GM13976 (cell line): ENCODE data around the gene GDE1.

Experiments
- DNase-seq: peaks from one replicate; pipeline ENCODE4 v3.0.0; 2012; ENCODE audit warnings: low spot score
- in situ Hi-C: fragments of 300-500 bp; cut with MboI; formaldehyde crosslinking; loops from one replicate; pipeline ENCODE4 v1.12.0; 2022; ENCODE audit warnings: low sequenced_read_pairs, mixed read lengths, inconsistent platforms; ENCODE audit not compliant: unreplicated experiment
- TF ChIP-seq, protein P1 (sequence below): IDR thresholded peaks from 2 replicates; pipeline ENCODE4 v1.5.1; 2012; ENCODE audit warnings: borderline replicate concordance, mild to moderate bottlenecking; ENCODE audit not compliant: insufficient read depth; ENCODE audit errors: extremely low read depth, missing control alignments, control extremely low read depth

GDE1 gene

DNA sequence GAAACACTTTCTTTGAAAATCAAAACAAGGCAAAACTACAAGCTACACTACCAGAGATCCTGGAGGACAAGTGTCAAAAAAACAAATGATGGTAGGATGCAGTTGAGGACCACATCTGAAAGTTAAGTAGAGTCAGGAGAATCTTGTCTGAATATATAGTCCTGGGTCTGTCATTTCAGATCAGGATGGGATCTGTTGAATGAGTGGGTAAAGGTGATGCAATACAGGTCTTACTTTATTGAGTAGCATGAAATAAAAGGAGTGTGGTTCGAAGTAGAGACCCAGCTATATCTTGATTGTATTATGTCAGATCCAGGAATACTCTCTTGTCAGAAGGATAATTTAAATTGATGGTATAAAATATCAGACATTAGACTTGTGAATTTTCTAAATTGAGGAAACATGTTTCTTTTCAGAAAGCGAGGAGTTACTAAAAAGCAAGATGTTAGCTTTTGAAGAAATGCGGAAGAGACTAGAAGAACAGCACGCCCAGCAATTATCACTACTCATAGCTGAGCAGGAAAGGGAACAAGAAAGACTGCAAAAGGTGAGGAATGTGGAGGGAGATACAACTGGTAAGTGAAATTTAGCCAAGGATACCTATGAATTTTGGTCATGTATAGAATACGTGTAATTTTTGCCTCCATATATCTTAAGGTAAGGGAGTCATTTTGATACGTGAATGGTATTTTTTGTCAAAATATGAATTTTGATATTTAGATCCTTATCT lies 18.5 kb upstream of the GDE1 start:
- in situ Hi-C loops = no loop called here
- no peak for DNase-seq
- TF ChIP-seq, protein P1, sequence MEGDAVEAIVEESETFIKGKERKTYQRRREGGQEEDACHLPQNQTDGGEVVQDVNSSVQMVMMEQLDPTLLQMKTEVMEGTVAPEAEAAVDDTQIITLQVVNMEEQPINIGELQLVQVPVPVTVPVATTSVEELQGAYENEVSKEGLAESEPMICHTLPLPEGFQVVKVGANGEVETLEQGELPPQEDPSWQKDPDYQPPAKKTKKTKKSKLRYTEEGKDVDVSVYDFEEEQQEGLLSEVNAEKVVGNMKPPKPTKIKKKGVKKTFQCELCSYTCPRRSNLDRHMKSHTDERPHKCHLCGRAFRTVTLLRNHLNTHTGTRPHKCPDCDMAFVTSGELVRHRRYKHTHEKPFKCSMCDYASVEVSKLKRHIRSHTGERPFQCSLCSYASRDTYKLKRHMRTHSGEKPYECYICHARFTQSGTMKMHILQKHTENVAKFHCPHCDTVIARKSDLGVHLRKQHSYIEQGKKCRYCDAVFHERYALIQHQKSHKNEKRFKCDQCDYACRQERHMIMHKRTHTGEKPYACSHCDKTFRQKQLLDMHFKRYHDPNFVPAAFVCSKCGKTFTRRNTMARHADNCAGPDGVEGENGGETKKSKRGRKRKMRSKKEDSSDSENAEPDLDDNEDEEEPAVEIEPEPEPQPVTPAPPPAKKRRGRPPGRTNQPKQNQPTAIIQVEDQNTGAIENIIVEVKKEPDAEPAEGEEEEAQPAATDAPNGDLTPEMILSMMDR = no peak

DNA sequence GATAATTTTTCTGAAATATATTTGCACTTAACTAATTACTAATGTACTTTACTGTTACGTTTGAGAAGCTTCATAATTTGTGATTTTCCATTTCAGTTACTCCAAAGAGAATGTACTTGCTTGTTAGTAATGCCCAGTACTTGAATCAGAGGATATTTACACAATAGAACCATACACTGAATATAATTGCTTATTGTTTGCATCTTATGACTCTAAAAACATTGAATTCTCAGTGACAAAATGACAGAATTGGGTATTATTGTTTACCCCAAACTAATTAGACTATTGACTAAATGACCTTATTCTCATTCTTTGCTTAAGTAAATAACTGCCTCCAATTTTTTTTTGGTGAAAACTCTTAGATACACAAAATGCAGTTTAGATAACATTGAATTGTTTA lies 10.7 kb upstream of the GDE1 start:
- TF ChIP-seq, protein P1 = no peak
- no peak for DNase-seq
- in situ Hi-C loops = no loop called here

DNA sequence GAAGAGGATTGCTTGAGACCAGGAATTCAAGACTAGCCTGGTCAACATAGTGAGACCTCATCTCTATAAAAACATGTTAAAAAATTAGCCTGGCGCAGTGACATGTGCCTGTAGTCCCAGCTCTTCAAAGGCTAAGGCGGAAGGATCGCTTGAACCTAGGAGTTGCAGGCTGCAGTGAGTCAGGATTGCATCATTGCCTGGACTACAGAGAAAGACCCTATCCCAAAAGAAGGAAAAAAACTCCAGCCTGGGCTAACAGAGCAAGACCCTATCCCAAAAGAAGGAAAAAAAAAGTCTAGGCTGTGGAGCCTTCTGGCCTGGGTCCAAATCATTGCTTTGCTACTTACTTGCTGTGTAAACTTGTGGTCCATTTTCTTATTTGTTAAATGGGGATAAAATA lies 6.8 kb upstream of the GDE1 start:
- in situ Hi-C loops = no loop called here
- no peak for DNase-seq
- TF ChIP-seq, protein P1 = no peak

DNA sequence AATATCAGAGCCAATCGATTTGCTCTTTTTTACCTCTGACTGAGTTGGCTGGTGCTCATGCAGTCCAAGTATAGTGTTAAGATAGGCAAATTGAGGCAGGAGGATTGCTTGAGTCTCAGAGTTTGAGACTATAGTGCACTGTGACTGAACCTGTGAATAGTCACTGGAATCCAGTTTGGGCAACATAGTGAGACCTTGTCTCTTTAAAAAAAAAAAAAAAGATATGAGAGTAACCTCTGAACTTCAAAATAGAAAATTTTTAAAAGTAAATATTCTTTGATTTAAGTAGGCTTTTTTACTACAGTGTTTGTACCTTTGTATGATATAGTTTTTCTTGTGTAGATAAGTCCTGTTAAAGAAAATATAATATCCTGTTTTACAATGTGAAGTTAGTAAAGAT lies 5.3 kb upstream of the GDE1 start:
- in situ Hi-C loops = no loop called here

DNA sequence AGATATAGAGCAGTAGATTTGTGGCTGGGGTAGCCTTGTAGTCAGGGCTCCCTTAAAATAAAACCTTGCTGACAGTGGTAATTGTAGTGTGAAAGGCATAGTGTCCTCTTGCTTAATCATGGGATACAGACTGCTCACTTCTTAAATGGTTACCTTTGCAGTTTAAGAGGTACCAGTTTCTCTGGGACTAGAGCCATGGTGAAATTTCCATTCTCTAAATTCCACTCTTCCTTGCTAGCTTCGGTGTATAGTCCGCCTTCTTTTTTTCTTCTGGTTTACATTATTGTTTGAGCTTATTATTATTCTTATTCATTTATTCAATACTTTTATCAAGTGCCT lies 3.5 kb upstream of the GDE1 start:
- DNase-seq = no peak
- in situ Hi-C loops = no loop called here
- TF ChIP-seq, protein P1 = no peak

More for the DNA sequence above, 5.3 kb upstream of the GDE1 start:
- DNase-seq = no peak
- TF ChIP-seq, protein P1 = no peak

DNA sequence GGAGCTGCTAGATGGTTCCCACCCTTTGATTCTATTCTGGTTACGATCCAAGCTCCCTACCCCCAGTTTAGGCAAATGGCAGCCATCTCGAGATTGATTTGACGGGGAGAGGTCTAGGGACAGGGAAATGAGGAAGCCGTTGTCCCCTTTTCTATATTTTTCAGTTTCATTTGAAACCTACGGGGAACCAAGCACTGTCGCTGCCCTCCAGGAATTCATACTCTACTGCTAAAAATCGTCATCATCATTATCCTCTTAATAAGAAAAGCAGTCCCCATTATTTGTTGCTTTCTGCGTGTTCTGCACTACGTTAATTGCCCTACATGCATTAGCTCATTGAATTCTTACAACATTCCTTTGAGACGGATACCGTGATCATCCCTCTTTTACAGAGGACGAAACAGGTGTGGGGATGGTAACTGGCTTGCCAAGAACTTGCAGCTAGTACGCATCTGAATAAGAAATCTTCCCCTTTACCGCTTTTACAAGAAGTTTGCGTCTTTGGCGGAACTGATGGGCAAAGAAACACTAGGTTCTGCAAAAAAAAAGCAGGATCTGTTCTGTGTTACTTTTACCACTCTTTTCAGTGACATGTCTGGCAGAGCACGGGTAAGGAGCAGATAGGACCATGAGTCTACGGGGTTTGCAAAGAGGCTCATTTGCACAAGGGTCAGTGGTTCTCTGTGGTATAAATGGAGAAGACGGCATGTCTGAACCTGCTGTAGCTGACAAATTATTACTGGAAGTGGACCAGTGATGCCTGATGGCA lies 2.9 kb upstream of the GDE1 start:
- in situ Hi-C loops = no loop called here
- TF ChIP-seq, protein P1 = no peak

More for the DNA sequence above, 2.9 kb upstream of the GDE1 start:
- peak; percentile 30 for DNase-seq
